Measurements from ENCODE around the gene LOXL1.

- TF ChIP-seq EZH2 (IDR thresholded peaks at IDR 0.05; ENCODE audit: low read length) (no peak), CTCF (optimal IDR thresholded peaks at IDR 0.05 in 1 of 3, IDR thresholded peaks at IDR 0.05 in 1 of 3, conservative IDR thresholded peaks at IDR 0.05 in 1 of 3; ENCODE audit: extremely low read depth in 1 of 3, insufficient read depth in 2 of 3, low read length in 3 of 3) (no peak)
These were observed 61.0 kb downstream of the LOXL1 start for GRCh38 chr15:73987250-73987649.

Measured in keratinocyte (primary cell).